CD4-positive, alpha-beta T cell treated with Interleukin-6 for 4 hours (primary cell): ENCODE measurements around the gene CSK.

Experiments
- DNase-seq: peaks from one replicate; pipeline ENCODE4 v3.0.0-alpha.2; 2020; ENCODE audit warnings: mixed read lengths

Gene CSK

DNA sequence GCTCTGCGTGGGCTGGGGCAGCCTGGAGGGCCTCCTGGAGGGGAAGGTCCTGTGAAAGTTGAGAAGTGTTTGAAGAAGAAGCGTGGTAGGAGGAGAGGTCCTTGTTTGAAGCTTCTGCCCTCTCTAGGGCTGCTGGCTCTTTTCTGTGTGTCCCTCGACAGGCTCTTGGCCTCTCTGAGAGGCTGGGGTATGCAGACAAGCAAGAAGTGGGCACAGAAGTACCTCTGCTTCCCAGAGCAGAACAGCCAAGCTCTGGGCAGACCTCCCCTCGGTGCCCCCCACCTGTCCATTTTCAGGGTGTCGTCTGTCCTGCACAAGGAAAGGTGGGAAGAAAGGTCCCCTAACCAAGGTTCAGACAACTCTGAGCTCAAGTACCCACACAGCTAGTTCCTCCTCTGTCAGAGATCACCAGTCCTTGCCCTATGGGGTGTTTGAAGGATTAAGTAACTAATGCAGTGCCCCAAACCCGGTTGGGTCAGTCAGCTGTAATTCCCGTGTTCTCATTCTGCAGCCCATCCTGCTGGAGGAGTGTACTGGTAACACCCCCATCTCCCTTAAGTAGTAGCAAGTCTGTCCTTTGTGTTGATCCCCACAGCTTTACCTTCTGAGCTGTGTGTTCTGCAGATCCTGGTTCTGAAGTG lies 6.3 kb downstream of the CSK start:
- DNase-seq, result no peak

DNA sequence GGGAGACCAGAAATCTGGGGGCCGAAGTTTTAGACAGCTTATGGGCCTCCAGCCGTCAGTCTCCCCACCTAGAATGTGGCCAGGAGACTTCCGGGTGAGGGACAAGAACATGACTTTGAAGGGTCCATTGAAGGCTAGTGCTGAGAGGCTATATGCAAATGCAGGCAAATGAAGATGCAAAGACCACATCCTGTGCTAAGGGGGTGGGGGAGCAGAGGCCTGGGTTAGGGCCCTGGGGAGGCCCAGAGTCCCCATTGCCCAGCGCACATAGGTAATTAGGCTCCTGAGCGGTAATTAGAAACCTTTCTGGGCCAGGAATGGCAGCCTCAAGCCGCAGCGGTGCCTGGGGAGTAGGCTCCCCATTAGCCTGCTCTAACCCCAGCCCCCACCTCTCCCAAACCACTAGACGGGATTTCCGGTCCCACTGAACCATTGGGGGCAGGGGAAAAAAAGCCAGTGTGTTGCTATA lies 6.8 kb downstream of the CSK start:
- peak; percentile 71 for DNase-seq

DNA sequence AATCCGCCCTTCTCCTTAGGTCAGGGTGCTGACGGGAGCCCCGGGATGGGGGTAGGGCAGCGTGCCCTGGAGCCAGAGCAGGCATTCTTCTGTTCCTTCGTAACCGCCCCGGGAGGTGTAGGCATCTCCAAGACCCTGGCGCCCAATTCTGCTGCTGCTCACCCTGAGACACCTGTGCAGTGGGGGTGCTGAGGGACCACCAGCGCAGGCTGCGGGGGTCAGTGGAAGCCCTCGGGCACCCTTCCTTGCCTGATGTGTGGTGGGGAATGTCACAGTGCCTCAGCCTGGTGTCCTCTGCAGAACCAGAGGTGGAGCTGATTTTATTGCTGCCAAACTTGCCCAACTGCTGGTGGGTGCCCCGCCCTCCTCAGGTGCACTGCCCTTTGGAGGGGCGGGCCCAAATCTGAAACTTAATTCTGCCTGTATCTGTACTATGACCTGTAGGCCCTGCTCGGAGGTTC lies 7.3 kb downstream of the CSK start:
- DNase-seq, result peak; percentile 59

DNA sequence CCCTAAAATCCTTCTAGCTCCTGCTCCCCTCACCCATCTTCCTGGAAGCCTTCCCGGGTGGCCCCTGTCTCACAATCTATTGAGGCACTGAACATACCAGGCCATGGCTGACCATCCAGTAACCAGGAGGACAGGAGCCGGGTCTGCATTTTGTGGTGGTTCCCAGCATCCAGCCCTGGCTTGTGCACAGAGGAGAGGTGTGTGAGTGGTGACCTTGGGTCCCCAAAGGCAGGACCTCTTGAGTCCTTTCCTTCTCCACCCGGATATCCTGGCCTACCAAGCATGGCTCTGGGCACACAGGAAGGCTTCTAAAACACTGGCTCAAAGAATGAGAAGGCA lies 7.8 kb downstream of the CSK start:
- DNase-seq, result no peak

DNA sequence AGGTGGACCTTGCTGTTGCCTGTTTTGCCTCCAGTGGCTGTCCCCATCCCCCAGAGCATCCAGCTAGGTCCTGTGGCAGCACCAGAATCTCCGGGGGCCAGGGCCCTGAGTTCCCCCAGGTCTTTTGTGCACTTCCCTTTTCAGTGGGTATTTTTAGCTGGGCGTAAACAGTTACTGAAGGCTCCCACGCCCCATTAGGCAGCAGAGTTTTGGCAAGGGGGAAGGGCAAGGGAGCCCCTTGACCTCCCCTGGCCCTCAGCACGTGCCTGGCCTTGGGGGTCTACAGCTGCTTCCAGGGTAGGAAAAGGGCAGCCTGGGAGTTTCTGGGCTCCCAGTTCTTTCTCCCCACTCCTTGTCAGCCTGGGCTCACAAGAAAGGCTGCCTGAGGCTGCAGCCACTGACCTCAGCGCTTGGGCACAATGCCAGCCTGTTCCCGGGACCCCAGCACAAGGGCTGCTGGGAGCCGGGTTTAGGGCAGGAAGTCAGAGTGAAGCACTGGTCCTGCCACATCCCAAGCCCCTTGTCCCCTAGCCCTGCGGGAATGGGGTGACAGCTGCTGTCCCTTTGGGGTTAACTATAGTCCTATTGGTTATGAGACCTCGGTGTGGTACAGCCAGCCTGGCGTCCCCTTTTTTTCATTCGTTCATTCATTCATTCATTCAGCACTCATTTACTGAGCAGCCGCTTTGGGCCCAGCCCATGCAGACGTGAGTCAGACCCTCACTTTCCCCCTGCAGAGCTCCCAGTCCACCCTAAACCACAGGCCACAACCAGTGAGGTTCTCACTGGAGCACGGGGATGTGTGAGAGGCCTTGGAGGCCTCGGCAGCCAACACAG lies 8.4 kb downstream of the CSK start:
- DNase-seq, result peak; percentile 58

DNA sequence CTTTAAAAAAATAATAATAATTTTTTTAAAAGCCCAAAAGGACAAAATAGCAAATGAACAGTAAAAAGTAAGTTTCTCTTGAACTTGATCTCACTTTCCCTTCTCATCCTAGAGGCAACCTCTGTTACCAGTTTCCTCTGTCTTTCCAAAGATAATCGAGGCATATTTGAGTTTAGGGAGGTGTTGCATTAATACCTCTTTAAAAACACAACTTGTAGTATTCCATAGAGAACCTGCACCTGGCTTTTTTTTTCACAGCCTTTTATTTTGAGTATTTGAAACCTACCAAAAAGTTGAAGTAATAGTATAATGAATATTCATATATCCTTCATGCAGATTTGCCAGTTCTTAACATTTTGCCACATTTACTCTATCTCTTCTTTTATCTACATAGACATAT lies 9.1 kb downstream of the CSK start:
- no peak for DNase-seq

DNA sequence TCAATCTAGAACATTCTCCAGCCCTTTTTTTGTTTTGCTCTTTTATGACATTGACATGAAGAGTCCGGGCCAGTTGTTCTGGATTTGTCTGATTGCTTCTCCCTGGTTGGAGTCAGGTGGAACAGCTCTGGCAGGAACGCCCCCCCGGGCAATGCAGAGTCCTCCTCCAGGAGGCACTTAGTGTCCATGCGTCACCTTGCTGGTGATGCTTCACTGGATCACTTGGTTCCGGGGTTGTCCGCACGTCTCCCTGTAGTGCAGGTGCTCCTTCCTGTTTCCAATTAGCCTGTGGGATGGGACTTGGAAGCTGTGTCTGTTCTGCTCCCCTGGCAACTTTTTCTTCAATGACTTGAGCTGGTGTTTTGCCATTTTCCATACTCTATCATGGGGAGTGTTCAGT lies 9.8 kb downstream of the CSK start:
- DNase-seq, result no peak

DNA sequence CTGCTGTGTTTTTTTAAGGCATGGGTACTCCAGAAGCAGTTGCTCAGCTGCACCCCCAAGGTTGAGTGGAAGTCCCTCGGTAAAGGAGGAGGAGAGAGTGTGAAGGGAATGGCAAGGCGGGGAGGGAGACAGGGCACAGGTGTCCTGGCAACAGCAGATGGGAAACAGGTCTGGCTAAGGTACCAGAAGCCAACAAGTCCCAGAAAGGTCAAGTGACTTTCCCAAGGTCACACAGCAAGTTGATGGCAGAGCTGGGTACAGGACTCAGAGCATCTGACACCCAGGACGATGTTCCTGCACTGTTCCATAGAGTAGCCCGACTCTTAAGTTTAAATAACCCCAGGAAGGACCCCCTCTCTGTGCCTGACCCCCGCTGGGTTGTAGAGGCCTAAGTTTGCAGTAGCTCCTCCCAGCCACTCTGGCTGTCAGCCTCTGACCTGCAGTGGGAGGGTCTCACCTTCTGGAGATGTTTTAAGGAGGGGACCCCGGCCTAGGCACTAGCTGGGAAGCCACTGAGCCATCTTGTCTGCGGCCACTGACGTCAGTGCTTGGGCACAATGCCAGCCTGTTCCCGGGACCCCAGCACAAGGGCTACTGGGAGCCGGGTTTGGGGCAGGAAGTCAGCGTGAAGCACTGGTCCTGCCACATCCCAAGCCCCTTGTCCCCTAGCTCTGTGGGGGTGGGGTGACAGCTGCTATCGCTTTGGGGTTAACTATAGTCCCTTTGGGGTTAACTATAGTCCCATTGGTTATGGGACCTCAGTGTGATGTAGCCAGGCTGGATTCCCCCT lies 10.5 kb downstream of the CSK start:
- peak; percentile 33 for DNase-seq

DNA sequence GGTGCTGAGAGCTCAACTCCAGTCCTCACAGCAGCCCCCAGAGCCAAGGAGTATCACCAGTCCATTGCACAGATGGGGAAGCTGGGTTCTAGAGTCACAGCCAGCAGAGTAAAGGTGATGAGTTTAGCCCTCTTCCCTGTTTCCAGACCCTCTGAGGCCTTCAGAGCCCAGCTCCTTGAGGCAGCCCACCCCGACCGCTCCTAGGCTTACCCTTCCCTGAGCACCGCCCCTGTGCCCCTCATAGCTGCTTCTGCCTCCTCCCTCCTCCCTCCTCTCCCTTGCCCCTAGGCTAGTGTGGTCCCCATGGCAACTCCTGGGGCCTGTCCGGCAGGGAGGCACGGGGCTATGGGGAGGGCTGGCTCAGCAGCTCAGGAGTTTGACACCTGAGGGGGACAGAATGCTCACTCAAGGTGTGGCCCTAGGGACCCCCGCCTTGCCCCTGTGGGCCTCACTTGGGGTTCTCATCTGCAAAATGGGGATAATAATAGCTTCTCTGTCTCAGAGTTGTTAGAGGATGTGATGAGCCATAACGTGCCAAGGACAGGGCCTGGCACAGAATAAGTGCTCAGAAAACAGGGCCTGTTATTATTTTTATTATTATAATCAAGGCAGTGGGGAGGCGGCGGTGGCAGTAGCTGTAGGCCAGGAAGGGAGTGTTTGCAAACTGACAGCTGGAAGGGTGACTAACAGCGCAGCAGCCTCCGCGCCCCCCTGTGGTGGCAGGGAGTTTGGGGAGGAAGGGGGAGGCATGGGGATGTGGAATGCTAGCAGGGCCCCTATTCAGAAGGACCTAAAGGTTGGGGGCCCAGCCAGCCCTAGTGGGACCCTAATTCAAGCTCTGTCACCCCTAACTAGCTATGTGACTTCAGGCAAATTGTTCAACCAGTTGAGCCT lies 11.5 kb downstream of the CSK start:
- DNase-seq, result peak; percentile 87

DNA sequence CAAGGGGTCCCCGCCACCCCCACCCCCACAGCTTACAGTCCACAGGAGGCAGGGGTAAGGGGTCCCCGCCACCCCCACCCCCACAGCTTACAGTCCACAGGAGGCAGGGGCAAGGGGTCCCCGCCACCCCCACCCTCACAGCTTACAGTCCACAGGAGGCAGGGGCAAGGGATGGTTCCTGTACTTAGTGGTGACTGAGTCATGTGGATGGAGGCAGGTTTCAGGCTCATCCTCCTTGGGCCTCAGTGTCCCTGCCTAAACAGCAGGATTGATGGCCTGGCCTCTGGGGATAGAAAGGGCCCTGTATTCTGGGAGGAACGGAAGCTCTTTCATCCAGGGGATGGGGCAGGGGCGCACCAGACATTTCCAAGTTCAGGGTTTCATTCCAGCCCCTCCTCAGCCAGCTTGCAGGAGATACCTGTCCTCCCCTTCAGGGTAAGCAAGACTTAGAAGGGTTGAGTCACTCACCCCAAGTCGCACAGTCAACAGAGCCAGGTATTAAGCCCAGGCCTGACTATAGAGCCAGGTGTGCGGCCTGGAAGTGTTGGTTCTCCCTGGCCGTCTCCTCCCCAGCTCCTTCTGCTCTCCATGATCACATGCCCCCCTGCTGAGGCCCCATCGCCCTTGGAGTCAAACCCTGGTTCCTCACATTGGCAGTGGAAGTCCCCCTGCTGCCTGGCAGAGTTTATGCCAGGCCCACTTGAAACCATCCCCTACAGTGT lies 12.5 kb downstream of the CSK start:
- peak; percentile 45 for DNase-seq

DNA sequence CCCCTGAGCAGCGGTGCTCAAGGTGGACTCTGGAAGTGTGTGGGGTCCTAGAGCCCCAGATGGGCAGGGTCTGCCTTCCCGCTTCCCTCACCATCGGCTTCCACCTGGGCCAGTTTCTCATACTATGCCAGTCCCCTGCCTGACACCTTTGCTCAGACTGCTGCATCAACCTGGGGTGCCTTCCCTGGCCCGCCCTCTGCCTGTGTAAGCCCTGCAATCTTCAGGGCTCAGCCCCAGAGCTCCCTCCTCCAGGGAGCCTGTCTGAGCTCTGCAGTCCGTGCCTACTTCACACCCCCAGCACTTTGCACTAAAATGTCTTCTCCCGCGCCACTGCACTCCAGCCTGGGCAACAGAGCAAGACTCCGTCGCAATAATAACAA lies 13.1 kb downstream of the CSK start:
- peak; percentile 35 for DNase-seq

DNA sequence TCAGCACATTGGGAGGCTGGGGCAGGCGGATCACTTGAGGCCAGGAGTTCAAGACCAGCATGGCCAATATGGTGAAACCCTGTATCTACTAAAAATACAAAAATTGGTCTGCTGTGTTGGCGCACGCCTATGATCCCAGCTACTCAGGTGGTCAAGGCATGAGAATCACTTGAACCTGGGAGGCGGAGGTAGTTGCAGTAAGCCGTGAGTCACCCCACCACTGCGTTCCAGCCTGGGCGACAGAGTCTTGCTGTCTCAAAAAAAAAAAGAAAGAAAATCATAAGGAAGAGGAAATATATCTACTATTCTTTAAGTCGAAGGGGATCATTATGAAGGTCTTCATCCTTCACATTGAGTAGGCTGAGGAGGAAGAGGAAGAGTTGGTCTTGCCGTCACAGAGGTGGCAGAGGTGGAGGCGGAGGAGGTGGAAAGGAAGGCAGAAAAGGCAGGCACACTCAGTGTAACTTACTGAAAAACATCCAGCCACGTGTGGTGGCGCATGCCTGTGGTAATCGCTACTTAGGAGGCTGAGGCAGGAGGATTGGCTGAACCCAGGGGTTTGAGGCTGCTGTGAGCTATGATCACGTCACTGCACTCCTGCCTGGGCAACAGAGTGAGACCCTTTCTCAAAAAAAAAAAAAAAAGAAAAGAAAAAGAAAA lies 14.2 kb downstream of the CSK start:
- DNase-seq, result peak; percentile 70

DNA sequence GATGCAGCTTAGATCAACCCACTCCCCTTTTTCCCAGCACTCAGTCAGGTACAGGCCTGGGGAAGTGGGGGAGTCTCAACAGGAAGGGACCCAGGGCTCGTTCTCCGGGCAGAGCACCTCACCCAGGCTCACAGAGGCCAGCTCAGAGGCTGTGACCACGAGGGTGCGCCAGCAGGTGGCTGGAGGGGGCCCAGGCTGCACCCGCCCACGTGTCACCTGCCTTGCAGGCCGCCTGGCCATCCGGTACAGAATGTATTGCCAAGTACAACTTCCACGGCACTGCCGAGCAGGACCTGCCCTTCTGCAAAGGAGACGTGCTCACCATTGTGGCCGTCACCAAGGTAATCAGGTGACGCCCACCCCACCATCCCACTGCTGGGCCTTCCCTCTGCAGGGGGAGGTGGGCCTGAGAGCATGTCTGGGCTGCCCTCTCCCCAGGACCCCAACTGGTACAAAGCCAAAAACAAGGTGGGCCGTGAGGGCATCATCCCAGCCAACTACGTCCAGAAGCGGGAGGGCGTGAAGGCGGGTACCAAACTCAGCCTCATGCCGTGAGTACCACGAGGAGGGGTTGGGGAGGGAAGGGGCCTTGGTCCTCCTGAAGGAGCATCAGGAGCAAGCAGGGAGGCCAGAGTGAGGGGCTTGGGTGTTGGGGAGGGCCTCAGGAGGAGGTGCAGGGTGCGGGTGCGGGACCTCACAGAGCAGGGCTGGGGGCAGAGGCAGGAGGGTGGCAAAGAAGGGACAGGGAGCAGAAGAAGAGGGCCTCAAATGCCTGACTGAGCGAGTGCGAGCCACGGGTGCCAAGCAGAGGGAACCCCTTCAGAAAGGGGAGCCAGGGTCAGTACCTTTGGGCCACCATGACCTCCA lies 16.7 kb downstream of the CSK start:
- no peak for DNase-seq

DNA sequence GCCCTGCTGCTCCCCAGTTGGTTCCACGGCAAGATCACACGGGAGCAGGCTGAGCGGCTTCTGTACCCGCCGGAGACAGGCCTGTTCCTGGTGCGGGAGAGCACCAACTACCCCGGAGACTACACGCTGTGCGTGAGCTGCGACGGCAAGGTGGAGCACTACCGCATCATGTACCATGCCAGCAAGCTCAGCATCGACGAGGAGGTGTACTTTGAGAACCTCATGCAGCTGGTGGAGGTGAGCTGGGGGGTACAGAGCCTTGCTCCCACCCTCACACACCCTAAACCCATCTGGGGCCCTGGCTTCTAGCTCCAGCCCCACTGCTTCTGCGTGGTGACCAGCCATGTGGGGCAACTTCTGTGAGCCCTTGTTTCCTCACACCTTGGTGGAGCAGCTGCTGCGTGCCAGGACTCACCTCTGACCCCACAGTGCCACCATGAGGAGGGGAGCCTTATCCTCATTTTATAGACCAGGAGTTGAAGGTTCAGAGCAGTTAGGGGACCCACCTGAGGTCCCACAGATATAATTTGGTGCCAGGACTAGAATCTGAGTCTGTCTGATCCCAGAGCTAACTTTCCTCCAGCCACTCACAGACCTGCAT lies 17.5 kb downstream of the CSK start:
- DNase-seq, result peak; percentile 53

DNA sequence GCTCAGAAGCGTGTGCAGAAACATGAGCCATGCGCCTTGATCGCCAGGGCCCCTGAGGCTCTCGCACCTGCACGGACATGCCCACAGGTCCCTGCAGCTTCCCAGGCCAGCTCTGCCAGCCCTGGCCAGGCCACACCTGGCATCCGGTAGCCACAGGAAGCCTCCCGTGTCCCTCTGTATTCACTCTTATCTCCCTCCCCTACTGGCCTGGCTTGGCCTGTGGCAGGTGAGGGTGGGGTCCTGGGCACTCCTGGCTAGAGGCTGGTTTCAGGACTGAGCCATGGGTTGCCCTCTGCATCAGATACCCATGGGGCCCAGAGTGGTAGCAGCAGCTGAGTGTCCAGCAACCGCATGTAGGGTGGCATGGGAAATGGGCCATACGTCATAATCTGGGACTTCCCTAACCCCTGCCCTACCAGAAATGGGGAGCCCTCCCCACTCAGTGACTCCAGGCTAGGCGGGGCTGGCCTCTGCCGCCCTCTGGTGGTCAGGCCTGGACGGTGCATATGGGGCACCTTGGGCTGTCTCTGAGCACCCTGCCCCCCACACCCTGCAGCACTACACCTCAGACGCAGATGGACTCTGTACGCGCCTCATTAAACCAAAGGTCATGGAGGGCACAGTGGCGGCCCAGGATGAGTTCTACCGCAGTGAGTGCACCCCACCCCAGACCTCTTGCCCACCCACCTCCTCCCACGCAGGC lies 18.1 kb downstream of the CSK start:
- peak; percentile 86 for DNase-seq

DNA sequence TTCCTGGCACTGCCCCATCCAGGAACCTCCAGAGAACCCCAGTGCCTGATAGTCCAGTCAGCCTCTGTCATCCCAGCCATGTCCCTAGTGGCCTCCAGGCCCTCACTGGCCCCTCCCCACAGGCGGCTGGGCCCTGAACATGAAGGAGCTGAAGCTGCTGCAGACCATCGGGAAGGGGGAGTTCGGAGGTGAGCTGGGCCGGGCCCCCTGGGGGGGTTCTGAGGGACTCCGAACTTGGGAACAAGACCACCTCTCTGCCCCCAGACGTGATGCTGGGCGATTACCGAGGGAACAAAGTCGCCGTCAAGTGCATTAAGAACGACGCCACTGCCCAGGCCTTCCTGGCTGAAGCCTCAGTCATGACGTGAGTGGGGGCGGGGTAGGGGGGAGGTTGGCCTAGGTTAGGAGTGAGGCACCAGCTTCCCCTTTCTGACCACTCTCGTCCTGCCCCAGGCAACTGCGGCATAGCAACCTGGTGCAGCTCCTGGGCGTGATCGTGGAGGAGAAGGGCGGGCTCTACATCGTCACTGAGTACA lies 18.7 kb downstream of the CSK start:
- DNase-seq, result no peak

DNA sequence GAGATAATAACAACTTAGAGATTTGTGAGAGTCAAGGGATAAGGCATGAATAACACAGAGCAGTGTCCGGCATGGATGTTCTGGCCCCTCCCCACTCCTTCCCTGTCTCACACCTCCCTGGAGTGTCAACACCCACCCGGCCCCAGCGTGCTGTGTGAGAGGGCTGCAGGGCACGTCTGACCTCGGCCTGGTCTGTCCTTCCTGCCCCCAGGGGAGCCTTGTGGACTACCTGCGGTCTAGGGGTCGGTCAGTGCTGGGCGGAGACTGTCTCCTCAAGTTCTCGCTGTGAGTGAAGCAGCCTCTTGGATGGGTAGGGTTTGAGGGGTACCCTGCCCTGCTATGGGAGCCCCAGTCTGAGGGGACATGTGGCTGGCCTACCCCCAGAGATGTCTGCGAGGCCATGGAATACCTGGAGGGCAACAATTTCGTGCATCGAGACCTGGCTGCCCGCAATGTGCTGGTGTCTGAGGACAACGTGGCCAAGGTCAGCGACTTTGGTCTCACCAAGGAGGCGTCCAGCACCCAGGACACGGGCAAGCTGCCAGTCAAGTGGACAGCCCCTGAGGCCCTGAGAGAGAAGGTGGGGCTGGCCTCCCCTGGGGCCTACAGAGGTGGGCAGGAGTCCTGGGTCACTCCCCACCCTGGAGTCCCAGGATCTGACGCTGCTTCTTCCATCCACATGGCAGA lies 19.6 kb downstream of the CSK start:
- no peak for DNase-seq

DNA sequence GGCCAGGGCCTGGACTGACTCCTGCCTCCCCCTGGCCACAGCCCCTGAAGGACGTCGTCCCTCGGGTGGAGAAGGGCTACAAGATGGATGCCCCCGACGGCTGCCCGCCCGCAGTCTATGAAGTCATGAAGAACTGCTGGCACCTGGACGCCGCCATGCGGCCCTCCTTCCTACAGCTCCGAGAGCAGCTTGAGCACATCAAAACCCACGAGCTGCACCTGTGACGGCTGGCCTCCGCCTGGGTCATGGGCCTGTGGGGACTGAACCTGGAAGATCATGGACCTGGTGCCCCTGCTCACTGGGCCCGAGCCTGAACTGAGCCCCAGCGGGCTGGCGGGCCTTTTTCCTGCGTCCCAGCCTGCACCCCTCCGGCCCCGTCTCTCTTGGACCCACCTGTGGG lies 20.4 kb downstream of the CSK start:
- no peak for DNase-seq
